Caco-2 (cell line): Measurements from ENCODE around the gene RAMP3. TPM values are rescaled to one million over a fixed set of nuclear protein-coding genes. Genes with fewer than 3 reads are reported as not detected.

Experiments used
- BruUV-seq: library from RNA; stranded (reverse); fragments of 400-500 nt; replicated peaks from 2 replicates; lab custom pipeline; 2021; lab: Mats Ljungman, UMichigan
- CTCF ChIA-PET: fragments of 300-600 bp; sonication (Branson Sonifier 250); formaldehyde crosslinking; loops from one replicate; lab custom pipeline; 2022; ENCODE audit warnings: antibody characterized with exemption; lab: Charles Lee
- POLR2A ChIA-PET: fragments of 300-600 bp; sonication (Branson Sonifier 250); formaldehyde crosslinking; loops from one replicate; lab custom pipeline; 2022; ENCODE audit warnings: antibody characterized with exemption; lab: Charles Lee
- DNase-seq, 2 experiments: peaks; one replicate each; pipeline versions ENCODE4 v3.0.0 to v3.0.0-alpha.2; 2020 to 2022
- H3K27me3 ChIP-seq: replicated peaks from 2 replicates; pipeline ENCODE4 v1.6.0; 2011; ENCODE audit warnings: low read length; ENCODE audit not compliant: control insufficient read depth, insufficient read depth
- H3K36me3 ChIP-seq: 2 replicates; pipeline ENCODE4 v1.5.1; 2011; ENCODE audit warnings: low read length; ENCODE audit not compliant: control insufficient read depth, insufficient read depth
- H3K4me1 ChIP-seq: fragments of 250-450 bp; sonication (Bioruptor Pico); 2 replicates; pipeline ENCODE4 v1.5.1; 2020; ENCODE audit warnings: mild to moderate bottlenecking
- H3K4me3 ChIP-seq: 2 replicates; pipeline ENCODE4 v1.5.1; 2011; ENCODE audit warnings: low read depth, mild to moderate bottlenecking, control low read depth, low read length
- H3K9me3 ChIP-seq: fragments of 250-450 bp; sonication (Bioruptor Pico); 2 replicates; pipeline ENCODE4 v1.5.1; 2020; ENCODE audit warnings: mild to moderate bottlenecking, moderate library complexity
- H3K27ac Mint-ChIP-seq: one replicate; pipeline ENCODE4 v1.8.0; 2022; ENCODE audit warnings: mixed read lengths; ENCODE audit not compliant: unreplicated experiment
- H3K27me3 Mint-ChIP-seq: one replicate; pipeline ENCODE4 v1.8.0; 2022; ENCODE audit warnings: mixed read lengths; ENCODE audit not compliant: insufficient read depth, unreplicated experiment
- H3K36me3 Mint-ChIP-seq: one replicate; pipeline ENCODE4 v1.8.0; 2022; ENCODE audit warnings: mild to moderate bottlenecking, mixed read lengths; ENCODE audit not compliant: insufficient read depth, unreplicated experiment
- H3K4me1 Mint-ChIP-seq: one replicate; pipeline ENCODE4 v1.8.0; 2022; ENCODE audit warnings: low read depth, mixed read lengths; ENCODE audit not compliant: unreplicated experiment
- H3K4me3 Mint-ChIP-seq: one replicate; pipeline ENCODE4 v1.8.0; 2022; ENCODE audit warnings: mild to moderate bottlenecking, moderate library complexity, mixed read lengths; ENCODE audit not compliant: unreplicated experiment
- H3K9me3 Mint-ChIP-seq: one replicate; pipeline ENCODE4 v1.8.0; 2022; ENCODE audit warnings: mixed read lengths; ENCODE audit not compliant: unreplicated experiment
- intact Hi-C: fragments of 100-400 bp; cut with micrococcal nuclease; formaldehyde crosslinking; loops from one replicate; pipeline ENCODE4 v1.10.0; 2022; ENCODE audit not compliant: unreplicated experiment
- total RNA-seq: library from RNA; stranded (reverse); gene quantifications from 2 replicates; pipeline ENCODE4 v1.2.3, GENCODE V29; 2022
- TF ChIP-seq, protein P1 (sequence below), 2 experiments: fragments of 200-600 bp in 1 of 2; IDR thresholded peaks; 1 replicate in 1 of 2; 2 replicates in 1 of 2; pipeline versions ENCODE4 v1.5.1 to v1.8.0; 2011 to 2022; ENCODE audit warnings: antibody characterized with exemption in 1 of 2, control low read depth in 1 of 2, inconsistent platforms in 1 of 2, low read depth in 1 of 2, low read length in 1 of 2, mild to moderate bottlenecking in 1 of 2, moderate library complexity in 1 of 2; ENCODE audit not compliant: insufficient read depth in 1 of 2, severe bottlenecking in 1 of 2, unreplicated experiment in 1 of 2

RAMP3 gene
- total RNA-seq, 1 experiment from 2014 or later: not detected

DNA sequence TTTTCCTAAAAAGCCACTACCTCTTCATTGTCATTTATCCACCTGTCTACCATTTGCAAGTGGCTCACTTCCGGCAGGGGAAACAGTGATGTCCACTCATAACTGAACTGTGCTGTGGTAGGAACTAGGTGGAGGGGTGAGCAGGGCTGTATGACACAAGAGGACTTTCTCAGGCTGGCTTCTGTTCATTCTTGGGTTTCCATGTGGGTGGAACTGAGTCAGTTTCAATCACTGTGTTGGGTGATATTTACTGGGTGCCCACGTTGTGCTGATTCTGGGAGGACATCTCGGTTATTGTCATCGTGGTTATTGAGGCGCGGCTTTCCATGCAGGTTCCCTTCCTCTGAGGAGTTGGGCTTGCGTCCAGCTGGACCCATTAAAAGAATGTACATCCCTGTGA, 38.8 kb downstream of the RAMP3 start:
- Histone ChIP-seq H3K4me1 (no peaks in the 10 kb centered on the region), H3K27me3 (no peaks in the 10 kb centered on the region; the same call in none of the 2 replicates), H3K4me3 (no peak overlapping the region), H3K9me3 (no peaks in the 10 kb centered on the region; the same call in 1 of the 2 replicates), H3K36me3 (no peaks in the 10 kb centered on the region)
- H3K4me1 Mint-ChIP-seq: no peaks in the 10 kb centered on the region
- H3K9me3 Mint-ChIP-seq: no peaks in the 10 kb centered on the region
- intact Hi-C loops: no loop called here
- CTCF ChIA-PET: no interaction called here
- no peaks in the 10 kb centered on the region for H3K36me3 Mint-ChIP-seq
- peaks cover 24% of the 10 kb centered on the region for H3K27me3 Mint-ChIP-seq
- TF ChIP-seq, protein P1, sequence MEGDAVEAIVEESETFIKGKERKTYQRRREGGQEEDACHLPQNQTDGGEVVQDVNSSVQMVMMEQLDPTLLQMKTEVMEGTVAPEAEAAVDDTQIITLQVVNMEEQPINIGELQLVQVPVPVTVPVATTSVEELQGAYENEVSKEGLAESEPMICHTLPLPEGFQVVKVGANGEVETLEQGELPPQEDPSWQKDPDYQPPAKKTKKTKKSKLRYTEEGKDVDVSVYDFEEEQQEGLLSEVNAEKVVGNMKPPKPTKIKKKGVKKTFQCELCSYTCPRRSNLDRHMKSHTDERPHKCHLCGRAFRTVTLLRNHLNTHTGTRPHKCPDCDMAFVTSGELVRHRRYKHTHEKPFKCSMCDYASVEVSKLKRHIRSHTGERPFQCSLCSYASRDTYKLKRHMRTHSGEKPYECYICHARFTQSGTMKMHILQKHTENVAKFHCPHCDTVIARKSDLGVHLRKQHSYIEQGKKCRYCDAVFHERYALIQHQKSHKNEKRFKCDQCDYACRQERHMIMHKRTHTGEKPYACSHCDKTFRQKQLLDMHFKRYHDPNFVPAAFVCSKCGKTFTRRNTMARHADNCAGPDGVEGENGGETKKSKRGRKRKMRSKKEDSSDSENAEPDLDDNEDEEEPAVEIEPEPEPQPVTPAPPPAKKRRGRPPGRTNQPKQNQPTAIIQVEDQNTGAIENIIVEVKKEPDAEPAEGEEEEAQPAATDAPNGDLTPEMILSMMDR (IDR thresholded peaks at IDR 0.05; ENCODE audit: insufficient read depth in 1 of 2, low read depth in 1 of 2, low read length in 1 of 2, severe bottlenecking in 1 of 2, unreplicated experiment in 1 of 2): no peak
- POLR2A ChIA-PET: no interaction called here
- H3K27ac Mint-ChIP-seq: no peak overlapping the region
- DNase-seq: no peak
- BruUV-seq: no TSS peak
- no peak overlapping the region for H3K4me3 Mint-ChIP-seq

DNA sequence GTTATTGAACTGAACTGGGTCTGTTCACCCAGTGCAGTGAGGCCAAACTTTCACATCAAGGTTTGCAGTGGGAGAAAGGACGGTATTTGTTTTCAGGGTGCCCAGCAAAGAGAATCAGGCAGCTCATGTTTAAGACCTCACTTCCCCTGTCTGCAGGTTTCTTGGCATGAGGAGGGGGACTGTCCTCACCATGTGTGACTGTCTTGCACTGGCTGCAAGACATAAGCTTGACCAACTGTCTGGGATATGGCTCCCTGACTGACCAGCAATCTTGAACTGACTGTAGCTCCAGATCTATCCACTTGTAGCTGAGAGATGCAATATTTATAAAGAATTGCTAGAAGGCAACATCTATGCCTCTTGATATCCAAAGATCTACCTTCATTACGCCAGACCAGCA, 39.9 kb downstream of the RAMP3 start:
- no peak for DNase-seq
- TF ChIP-seq, protein P1 (IDR thresholded peaks at IDR 0.05; ENCODE audit: insufficient read depth in 1 of 2, low read depth in 1 of 2, low read length in 1 of 2, severe bottlenecking in 1 of 2, unreplicated experiment in 1 of 2): no peak
- H3K4me1 ChIP-seq: no peaks in the 10 kb centered on the region
- POLR2A ChIA-PET: no interaction called here
- Mint-ChIP-seq H3K4me1 (no peaks in the 10 kb centered on the region), H3K4me3 (no peak overlapping the region), H3K27me3 (peaks cover 18% of the 10 kb centered on the region), H3K36me3 (no peaks in the 10 kb centered on the region), H3K9me3 (no peaks in the 10 kb centered on the region), H3K27ac (no peak overlapping the region)
- no peaks in the 10 kb centered on the region; the same call in none of the 2 replicates for H3K27me3 ChIP-seq
- BruUV-seq: no TSS peak
- no peaks in the 10 kb centered on the region; the same call in 1 of the 2 replicates for H3K9me3 ChIP-seq
- CTCF ChIA-PET: interaction anchor here (0.9 kb wide), 1 partner anchor 20 kb away, joined by 3 read pairs; no protein-coding TSS in a partner anchor
- H3K36me3 ChIP-seq: no peaks in the 10 kb centered on the region
- intact Hi-C loops: no loop called here
- no peak overlapping the region for H3K4me3 ChIP-seq

- ChIA-PET POLR2A (no interaction called here), CTCF (no interaction called here)
- TF ChIP-seq, protein P1 (IDR thresholded peaks at IDR 0.05; ENCODE audit: insufficient read depth in 1 of 2, low read depth in 1 of 2, low read length in 1 of 2, severe bottlenecking in 1 of 2, unreplicated experiment in 1 of 2): no peak
- intact Hi-C loops: no loop called here
- H3K27me3 Mint-ChIP-seq: peaks cover 15% of the 10 kb centered on the region
- BruUV-seq: no TSS peak
- H3K9me3 ChIP-seq: no peaks in the 10 kb centered on the region; the same call in 1 of the 2 replicates
- no peaks in the 10 kb centered on the region for H3K36me3 Mint-ChIP-seq
- H3K27me3 ChIP-seq: no peaks in the 10 kb centered on the region; the same call in none of the 2 replicates
- H3K4me3 ChIP-seq: no peak overlapping the region
- H3K36me3 ChIP-seq: no peaks in the 10 kb centered on the region
- H3K4me1 ChIP-seq: no peaks in the 10 kb centered on the region
- H3K4me1 Mint-ChIP-seq: no peaks in the 10 kb centered on the region
- H3K4me3 Mint-ChIP-seq: no peak overlapping the region
- DNase-seq: no peak
- no peaks in the 10 kb centered on the region for H3K9me3 Mint-ChIP-seq
- H3K27ac Mint-ChIP-seq: no peak overlapping the region
These were observed 41.4 kb downstream of the RAMP3 start for GRCh38 chr7:45198986-45199385.
